ENCODE measurements around the gene ATG3. TPM values are rescaled to one million over a fixed set of nuclear protein-coding genes. Genes with fewer than 3 reads are reported as not detected.

ATG3 gene
- total and polyA plus RNA-seq, 2 of the 8 experiments (the other 6 are each of a cell fraction or from before 2014, with no cell fraction given) = 27.3 to 55.3 TPM

DNA sequence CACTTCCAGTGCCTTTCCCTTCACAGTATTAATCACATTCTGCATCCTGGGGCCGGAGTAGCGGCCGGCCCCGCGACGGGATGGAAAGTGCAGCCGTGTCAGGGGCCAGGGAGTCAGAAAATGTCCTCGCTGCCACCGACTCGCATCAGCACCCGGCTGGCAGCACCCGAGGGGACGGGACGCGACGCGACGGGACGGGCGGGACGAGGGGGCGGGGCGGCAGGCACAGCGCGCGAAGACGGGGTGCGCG lies 353 bp downstream of the ATG3 start (continued):
- TF ChIP-seq BCL11A (IDR thresholded peaks at IDR 0.05; ENCODE audit: low read depth in 2 of 2, low read length in 2 of 2) = no peak
